A673 (cell line): Measurements from ENCODE around the gene SMAD5. TPM values are rescaled to one million over a fixed set of nuclear protein-coding genes. Genes with fewer than 3 reads are reported as not detected.
A peak's percentile ranks its signal among the peaks of the same experiment; 100 is the strongest.

Experiments
- BruUV-seq: library from RNA; stranded (reverse); fragments of 400-500 nt; replicated peaks from 2 replicates; lab custom pipeline; 2021; lab: Mats Ljungman, UMichigan
- CTCF ChIA-PET: fragments of 300-600 bp; sonication (Branson Sonifier 250); formaldehyde crosslinking; loops from one replicate; lab custom pipeline; 2022; ENCODE audit warnings: antibody characterized with exemption; lab: Charles Lee
- POLR2A ChIA-PET: fragments of 300-600 bp; sonication (Branson Sonifier 250); formaldehyde crosslinking; loops from one replicate; lab custom pipeline; 2022; ENCODE audit warnings: antibody characterized with exemption; ENCODE audit not compliant: low non-redundant PET; lab: Charles Lee
- DNase-seq: peaks from one replicate; pipeline ENCODE4 v3.0.0-alpha.2; 2015; ENCODE audit warnings: low spot score
- H3K27ac ChIP-seq: fragments of 200-600 bp; sonication (generic); 2 replicates; pipeline ENCODE4 v1.5.1; 2016; ENCODE audit warnings: mixed run types, low read depth, mild to moderate bottlenecking, mixed read lengths, antibody characterized with exemption, low read length; ENCODE audit not compliant: poor library complexity, severe bottlenecking
- H3K27me3 ChIP-seq: fragments of 200-600 bp; sonication (generic); replicated peaks from 2 replicates; pipeline ENCODE4 v1.6.1; 2017; ENCODE audit warnings: mixed run types, low read depth, mild to moderate bottlenecking, mixed read lengths, antibody characterized with exemption, low read length; ENCODE audit not compliant: insufficient read depth, poor library complexity
- H3K36me3 ChIP-seq: fragments of 200-600 bp; sonication (generic); 2 replicates; pipeline ENCODE4 v1.6.1; 2016; ENCODE audit warnings: mixed run types, mild to moderate bottlenecking, mixed read lengths, antibody characterized with exemption, low read length; ENCODE audit not compliant: insufficient read depth, poor library complexity, severe bottlenecking
- H3K4me1 ChIP-seq: fragments of 200-600 bp; sonication (generic); 2 replicates; pipeline ENCODE4 v1.6.1; 2017; ENCODE audit warnings: mixed run types, mild to moderate bottlenecking, mixed read lengths, antibody characterized with exemption, low read length; ENCODE audit not compliant: insufficient read depth, poor library complexity, severe bottlenecking
- H3K4me3 ChIP-seq: fragments of 200-600 bp; sonication (generic); 2 replicates; pipeline ENCODE4 v1.5.1; 2016; ENCODE audit warnings: low read depth, mixed run types, mild to moderate bottlenecking, mixed read lengths, low read length; ENCODE audit not compliant: poor library complexity, severe bottlenecking
- H3K9me3 ChIP-seq: fragments of 200-600 bp; sonication (generic); 2 replicates; pipeline ENCODE4 v1.6.1; 2016; ENCODE audit warnings: mixed run types, low read depth, mild to moderate bottlenecking, mixed read lengths, antibody characterized with exemption, low read length; ENCODE audit not compliant: poor library complexity, severe bottlenecking
- CTCF ChIP-seq: fragments of 300-800, 200-600 bp; sonication (generic); conservative IDR thresholded peaks from 2 replicates; pipeline ENCODE4 v1.5.1; 2017; ENCODE audit warnings: low read depth, mild to moderate bottlenecking, antibody characterized with exemption, low read length, moderate library complexity, mixed read lengths
- EZH2 ChIP-seq: fragments of 200-600 bp; sonication (generic); IDR thresholded peaks from 2 replicates; pipeline ENCODE4 v1.6.1; 2017; ENCODE audit warnings: borderline replicate concordance, low read depth, mild to moderate bottlenecking, mixed read lengths, antibody characterized with exemption, low read length; ENCODE audit not compliant: poor library complexity, severe bottlenecking
- intact Hi-C: fragments of 100-400 bp; cut with micrococcal nuclease; formaldehyde crosslinking; loops from one replicate; pipeline ENCODE4 v1.10.0; 2022; ENCODE audit not compliant: unreplicated experiment
- total RNA-seq: library from RNA; stranded (reverse); gene quantifications from 2 replicates; pipeline ENCODE4 v1.2.3, GENCODE V29; 2021

SMAD5 gene
- total RNA-seq, 1 experiment from 2014 or later = 72.0 TPM

- no peaks in the 10 kb centered on the region for H3K4me1 ChIP-seq
- no TSS peak for BruUV-seq
- ChIA-PET POLR2A (interaction anchor here (0.6 kb wide), 1 partner anchor 273 kb away, joined by 4 read pairs; no protein-coding TSS in a partner anchor), CTCF (no interaction called here)
- H3K9me3 ChIP-seq = no peaks in the 10 kb centered on the region
- no peak for DNase-seq
- H3K36me3 ChIP-seq = peaks cover 40% of the 10 kb centered on the region
- no peak overlapping the region for H3K4me3 ChIP-seq
- intact Hi-C loops = no loop called here
- no peak overlapping the region for H3K27ac ChIP-seq
- TF ChIP-seq CTCF (no peak), EZH2 (no peak)
- H3K27me3 ChIP-seq = no peaks in the 10 kb centered on the region
Measured at GRCh38 chr5:136166909-136167308, 34.3 kb downstream of the SMAD5 start.

GRCh38 chr5:136169218-136169617 is 36.6 kb downstream of the SMAD5 start:
- no peaks in the 10 kb centered on the region for H3K27me3 ChIP-seq
- intact Hi-C loops = no loop called here
- no peaks in the 10 kb centered on the region for H3K9me3 ChIP-seq
- H3K36me3 ChIP-seq = peaks cover 35% of the 10 kb centered on the region
- TF ChIP-seq CTCF = no peak
- CTCF ChIA-PET = no interaction called here
- no peak overlapping the region for H3K27ac ChIP-seq
- no peak overlapping the region for H3K4me3 ChIP-seq
- H3K4me1 ChIP-seq = no peaks in the 10 kb centered on the region
- BruUV-seq = no TSS peak
- no peak for DNase-seq
- POLR2A ChIA-PET = no interaction called here

- Histone ChIP-seq H3K27me3 (no peaks in the 10 kb centered on the region), H3K27ac (no peak overlapping the region), H3K4me1 (no peaks in the 10 kb centered on the region), H3K36me3 (peaks cover 36% of the 10 kb centered on the region), H3K4me3 (no peak overlapping the region), H3K9me3 (no peaks in the 10 kb centered on the region)
- DNase-seq = peak; percentile 63
- TF ChIP-seq CTCF (peak; percentile 68), EZH2 (no peak)
- POLR2A ChIA-PET = no interaction called here
- intact Hi-C loops = loop anchor here (1.0 to 5.0 kb wide), 3 partner anchors 112 to 287 kb away; no protein-coding TSS in a partner anchor
- no TSS peak for BruUV-seq
- CTCF ChIA-PET = no interaction called here
Measured at GRCh38 chr5:136174021-136174659, 41.5 kb downstream of the SMAD5 start.
